Panc1 (cell line): ENCODE measurements around the gene HOXC4. TPM values are rescaled to one million over a fixed set of nuclear protein-coding genes. Genes with fewer than 3 reads are reported as not detected.
"Not testable (repeated sequence)": the region's sequence is repeated elsewhere in the genome, so short reads cannot be mapped to it uniquely, and the experiment has no call there.

Experiments
- ATAC-seq: fragments of 200-7000 bp; cut with Tn5 transposase; 2 replicates; pipeline ENCODE4 v1.9.1; 2020; ENCODE audit warnings: mild to moderate bottlenecking, moderate library complexity
- BruUV-seq: library from RNA; stranded (reverse); fragments of 400-500 nt; replicated peaks from 2 replicates; lab custom pipeline; 2021; lab: Mats Ljungman, UMichigan
- CTCF ChIA-PET: fragments of 300-600 bp; sonication (Branson Sonifier 250); formaldehyde crosslinking; loops from one replicate; lab custom pipeline; 2022; ENCODE audit warnings: antibody characterized with exemption; lab: Charles Lee
- POLR2A ChIA-PET: fragments of 300-600 bp; sonication (Branson Sonifier 250); formaldehyde crosslinking; loops from one replicate; lab custom pipeline; 2022; ENCODE audit warnings: antibody characterized with exemption; lab: Charles Lee
- DNase-seq: peaks from one replicate; pipeline ENCODE4 v3.0.0-alpha.2; 2010; ENCODE audit warnings: low read depth, low spot score
- H3K27ac ChIP-seq: 2 replicates; pipeline ENCODE4 v1.5.1; 2011; ENCODE audit warnings: mild to moderate bottlenecking, low read length, inconsistent platforms
- H3K27me3 ChIP-seq: fragments of 200-500 bp; sonication (Bioruptor generic); 2 replicates; pipeline ENCODE4 v1.6.0; 2014; ENCODE audit warnings: low read length, inconsistent platforms; ENCODE audit not compliant: control insufficient read depth, insufficient read depth
- H3K36me3 ChIP-seq: fragments of 200-500 bp; sonication (Bioruptor generic); 2 replicates; pipeline ENCODE4 v1.5.1; 2014; ENCODE audit warnings: inconsistent platforms, mild to moderate bottlenecking, low read length, moderate library complexity; ENCODE audit not compliant: control insufficient read depth, insufficient read depth
- H3K4me1 ChIP-seq: 2 replicates; pipeline ENCODE4 v1.5.1; 2011; ENCODE audit warnings: inconsistent platforms, mild to moderate bottlenecking, low read length, moderate library complexity; ENCODE audit not compliant: control insufficient read depth, insufficient read depth
- H3K4me3 ChIP-seq, 2 experiments: 2 replicates each; pipeline ENCODE4 v1.5.1; 2011 to 2012; ENCODE audit warnings: low read depth in 2 of 2, low read length in 2 of 2, mild to moderate bottlenecking in 2 of 2, inconsistent platforms in 1 of 2, moderate library complexity in 1 of 2
- H3K9me3 ChIP-seq: fragments of 200-500 bp; sonication (Bioruptor generic); 2 replicates; pipeline ENCODE4 v1.5.1; 2014; ENCODE audit warnings: low read depth, mild to moderate bottlenecking, inconsistent platforms, low read length, moderate library complexity; ENCODE audit not compliant: control insufficient read depth, insufficient read depth
- CTCF ChIP-seq: fragments of 450-650 bp; IDR thresholded peaks from 2 replicates; pipeline ENCODE4 v1.5.1; 2017; ENCODE audit warnings: mild to moderate bottlenecking
- POLR2AphosphoS5 ChIP-seq: IDR thresholded peaks from 2 replicates; pipeline ENCODE4 v1.6.1; 2012; ENCODE audit warnings: mild to moderate bottlenecking, low read depth, low read length, moderate library complexity
- REST ChIP-seq, 2 experiments: IDR thresholded peaks; 2 replicates each; pipeline ENCODE4 v1.6.1; 2011 to 2012; ENCODE audit warnings: low read depth in 2 of 2, control low read depth in 1 of 2, low read length in 1 of 2, mild to moderate bottlenecking in 1 of 2, moderate library complexity in 1 of 2; ENCODE audit not compliant: insufficient read depth in 1 of 2
- SIN3A ChIP-seq: IDR thresholded peaks from 2 replicates; pipeline ENCODE4 v1.6.1; 2012; ENCODE audit warnings: low read depth, mild to moderate bottlenecking, low read length, moderate library complexity, borderline replicate concordance; ENCODE audit not compliant: insufficient read depth
- TCF7L2 ChIP-seq: IDR thresholded peaks from 2 replicates; pipeline ENCODE4 v1.6.1; 2011; ENCODE audit warnings: mild to moderate bottlenecking, low read depth, low read length, inconsistent platforms
- in situ Hi-C: cut with HindIII; loops from 2 replicates; pipeline ENCODE4 v1.10.0; 2016; ENCODE audit warnings: low sequenced_read_pairs, low pct_unique_long_range_greater_than_20kb
- intact Hi-C: fragments of 100-400 bp; cut with micrococcal nuclease; formaldehyde crosslinking; loops from one replicate; pipeline ENCODE4 v1.10.0; 2022; ENCODE audit not compliant: unreplicated experiment
- total RNA-seq: library from RNA; stranded (reverse); gene quantifications from one replicate; pipeline ENCODE4 v1.2.1, GENCODE V29; 2021; ENCODE audit not compliant: unreplicated experiment

Gene HOXC4
- total RNA-seq, 1 experiment from 2014 or later: 22.7 TPM

GRCh38 chr12:54040648-54041047, 13.0 kb upstream of the HOXC4 start:
- Histone ChIP-seq H3K9me3 (no peaks in the 10 kb centered on the region), H3K27ac (no peak overlapping the region), H3K4me3 (no peak overlapping the region), H3K36me3 (no peaks in the 10 kb centered on the region), H3K4me1 (peaks cover 97% of the 10 kb centered on the region), H3K27me3 (no peaks in the 10 kb centered on the region)
- in situ Hi-C loops: no loop called here
- no TSS peak for BruUV-seq
- intact Hi-C loops: no loop called here
- ChIA-PET POLR2A (no interaction called here), CTCF (interaction anchor here (0.5 to 1.5 kb wide), 2 partner anchors 151 to 166 kb away, joined by 6 to 9 read pairs; no protein-coding TSS in a partner anchor)
- ATAC-seq: no peak
- no peak for DNase-seq
- TF ChIP-seq POLR2AphosphoS5 (no peak), TCF7L2 (no peak), CTCF (no peak), REST (IDR thresholded peaks at IDR 0.05; ENCODE audit: insufficient read depth in 1 of 2, low read depth in 2 of 2, low read length in 1 of 2) (no peak), SIN3A (no peak)

GRCh38 chr12:54041097-54041690, 12.4 kb upstream of the HOXC4 start:
- ChIA-PET CTCF (interaction anchor here (0.5 to 1.5 kb wide), 3 partner anchors 9 to 781 kb away, joined by 4 to 6 read pairs (median 5); no protein-coding TSS in a partner anchor), POLR2A (no interaction called here)
- TF ChIP-seq REST (IDR thresholded peaks at IDR 0.05; ENCODE audit: insufficient read depth in 1 of 2, low read depth in 2 of 2, low read length in 1 of 2) (no peak), TCF7L2 (no peak), POLR2AphosphoS5 (no peak), SIN3A (no peak), CTCF (no peak)
- Histone ChIP-seq H3K4me3 (no peak overlapping the region), H3K36me3 (no peaks in the 10 kb centered on the region), H3K27me3 (no peaks in the 10 kb centered on the region), H3K4me1 (peaks cover 97% of the 10 kb centered on the region), H3K27ac (peak overlapping the region; percentile 15; the same call in 1 of the 2 replicates), H3K9me3 (no peaks in the 10 kb centered on the region)
- in situ Hi-C loops: no loop called here
- no TSS peak for BruUV-seq
- ATAC-seq (no peak), DNase-seq (no peak)
- intact Hi-C loops: no loop called here

GRCh38 chr12:54042033-54042432, 11.6 kb upstream of the HOXC4 start:
- Histone ChIP-seq H3K27ac (peak overlapping the region; percentile 49; the same call in 1 of the 2 replicates), H3K4me1 (peaks cover 92% of the 10 kb centered on the region)
- H3K36me3 ChIP-seq, intact Hi-C loops, in situ Hi-C loops, POLR2A ChIA-PET, H3K4me3 ChIP-seq, BruUV-seq, H3K9me3 ChIP-seq, ATAC-seq, CTCF ChIA-PET, DNase-seq, H3K27me3 ChIP-seq: not testable (repeated sequence)
